HG02759 (cell line): ENCODE measurements around the gene SGTB.
"Not testable (repeated sequence)": the region's sequence is repeated elsewhere in the genome, so short reads cannot be mapped to it uniquely, and the experiment has no call there.

Experiments
- ATAC-seq: cut with Tn5 transposase; IDR thresholded peaks from one replicate; pipeline ENCODE4 v1.9.1; 2021; ENCODE audit warnings: mild to moderate bottlenecking, moderate library complexity; ENCODE audit not compliant: unreplicated experiment

Gene SGTB

GRCh38 chr5:65734921-65735320 lies 13.0 kb upstream of the SGTB start:
- no peak for ATAC-seq

- not testable (repeated sequence) for ATAC-seq
Measured at GRCh38 chr5:65734196-65734775, 12.4 kb upstream of the SGTB start.

GRCh38 chr5:65732046-65732445 lies 10.1 kb upstream of the SGTB start:
- not testable (repeated sequence) for ATAC-seq

- no peak for ATAC-seq
Measured at GRCh38 chr5:65730910-65731309, 9.0 kb upstream of the SGTB start.

GRCh38 chr5:65728218-65728617 lies 6.3 kb upstream of the SGTB start:
- ATAC-seq = no peak

- no peak for ATAC-seq
Measured at GRCh38 chr5:65727491-65728156, 5.7 kb upstream of the SGTB start.

GRCh38 chr5:65722575-65723403 lies 880 bp upstream of the SGTB start:
- no peak for ATAC-seq

GRCh38 chr5:65721050-65721719 lies 724 bp downstream of the SGTB start:
- peak; percentile 3 for ATAC-seq

- no peak for ATAC-seq
Measured at GRCh38 chr5:65718576-65719310, 3.2 kb downstream of the SGTB start.

- no peak for ATAC-seq
Measured at GRCh38 chr5:65708145-65708544, 13.8 kb downstream of the SGTB start.

GRCh38 chr5:65707663-65708062 lies 14.2 kb downstream of the SGTB start:
- no peak for ATAC-seq

- ATAC-seq = no peak
Measured at GRCh38 chr5:65704621-65705239, 17.2 kb downstream of the SGTB start.

- no peak for ATAC-seq
Measured at GRCh38 chr5:65702036-65702435, 19.9 kb downstream of the SGTB start.

- no peak for ATAC-seq
Measured at GRCh38 chr5:65699338-65699737, 22.6 kb downstream of the SGTB start.

- no peak for ATAC-seq
Measured at GRCh38 chr5:65696892-65697291, 25.0 kb downstream of the SGTB start.

GRCh38 chr5:65695896-65696295 lies 26.0 kb downstream of the SGTB start:
- no peak for ATAC-seq

GRCh38 chr5:65695162-65695755 lies 26.6 kb downstream of the SGTB start:
- peak; percentile 62 for ATAC-seq

GRCh38 chr5:65693121-65693520 lies 28.8 kb downstream of the SGTB start:
- no peak for ATAC-seq

- ATAC-seq = no peak
Measured at GRCh38 chr5:65682148-65682547, 39.8 kb downstream of the SGTB start.

- not testable (repeated sequence) for ATAC-seq
Measured at GRCh38 chr5:65676056-65676455, 45.9 kb downstream of the SGTB start.
